Measurements from ENCODE around the gene CD47.

CD47 gene

DNA sequence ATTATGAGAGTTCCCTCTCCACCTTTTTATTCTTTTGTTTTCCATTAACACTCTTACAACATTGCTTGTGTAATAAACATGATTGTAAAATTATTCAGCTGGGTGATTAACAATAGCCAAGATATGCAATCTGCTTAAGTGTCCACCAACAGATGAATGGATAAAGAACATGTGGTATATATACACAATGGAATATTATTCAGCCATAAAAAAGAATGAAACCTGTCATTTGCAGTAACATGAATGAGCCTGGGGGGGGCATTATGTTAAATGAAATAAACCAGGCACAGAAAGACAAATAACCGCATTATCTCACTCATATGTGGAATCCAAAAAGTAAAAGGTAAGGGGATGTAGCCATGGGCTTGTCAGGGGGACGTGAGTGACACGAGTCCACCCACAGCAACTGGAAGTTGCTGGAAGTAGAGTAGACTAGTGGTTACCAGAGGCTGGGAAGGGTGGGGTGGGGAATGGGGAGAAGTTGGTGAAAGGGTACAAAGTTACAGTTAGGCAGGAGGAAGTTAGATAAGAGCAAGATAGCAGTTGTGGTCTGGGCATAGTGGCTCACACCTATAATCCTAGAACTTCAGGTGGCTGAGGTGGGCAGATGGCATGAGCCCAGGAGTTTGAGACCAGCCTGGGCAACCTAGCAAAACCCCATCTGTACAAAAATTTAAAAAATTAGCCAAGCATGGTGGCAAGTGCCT is 28.7 kb upstream of the CD47 start:
- Histone ChIP-seq H3K23ac (ENCODE audit: low read depth, low read length, poor library complexity) (no peak overlapping the region), H3K36me3 (replicated peaks in 1 of 2; ENCODE audit: control insufficient read depth in 2 of 2, insufficient read depth in 2 of 2, low read length in 2 of 2) (no peaks in the 10 kb centered on the region), H3K4me1 (ENCODE audit: control insufficient read depth in 2 of 2, insufficient read depth in 1 of 2, low read depth in 1 of 2, low read length in 2 of 2) (peaks cover 6 to 10% of the 10 kb centered on the region in 2 donors), H3K9ac (ENCODE audit: low read depth, low read length, poor library complexity) (no peak overlapping the region), H2AK5ac (ENCODE audit: low read depth, low read length) (no peak overlapping the region), H2BK15ac (ENCODE audit: low read length) (no peak overlapping the region), H4K8ac (ENCODE audit: low read depth, low read length) (no peak overlapping the region), H3K27me3 (ENCODE audit: control insufficient read depth in 3 of 3, insufficient read depth in 3 of 3, low read depth in 1 of 3, low read length in 3 of 3) (no peaks in the 10 kb centered on the region), H3K79me1 (ENCODE audit: low read depth, low read length) (no peaks in the 10 kb centered on the region), H3K27ac (replicated peaks; ENCODE audit: low read length) (no peak overlapping the region), H3K9me3 (replicated peaks in 1 of 2; ENCODE audit: control insufficient read depth in 2 of 2, insufficient read depth in 1 of 2, low read depth in 1 of 2, low read length in 2 of 2) (no peaks in the 10 kb centered on the region), H2BK5ac (ENCODE audit: low read length) (no peak overlapping the region), H3K18ac (ENCODE audit: low read length) (no peak overlapping the region), H3K14ac (ENCODE audit: low read length) (no peak overlapping the region), H3K4ac (ENCODE audit: low read length) (no peak overlapping the region), H2BK120ac (ENCODE audit: low read depth, low read length) (no peak overlapping the region), H2AFZ (ENCODE audit: low read length) (no peak overlapping the region), H4K91ac (ENCODE audit: low read depth, low read length, poor library complexity) (no peak overlapping the region), H3K4me2 (ENCODE audit: insufficient read depth, low read length, poor library complexity, severe bottlenecking) (no peak overlapping the region), H2BK12ac (ENCODE audit: low read length) (no peak overlapping the region), H3K4me3 (ENCODE audit: low read length in 2 of 2) (no peak overlapping the region)
- WGBS, 2 donors (ENCODE audit: extremely low coverage in 2 of 2, insufficient read length in 2 of 2, insufficient replicate concordance in 1 of 2), result no CpG with 5 or more reads among the region's 3 CpGs
- DNase-seq (ENCODE audit: low spot score), result no peak

DNA sequence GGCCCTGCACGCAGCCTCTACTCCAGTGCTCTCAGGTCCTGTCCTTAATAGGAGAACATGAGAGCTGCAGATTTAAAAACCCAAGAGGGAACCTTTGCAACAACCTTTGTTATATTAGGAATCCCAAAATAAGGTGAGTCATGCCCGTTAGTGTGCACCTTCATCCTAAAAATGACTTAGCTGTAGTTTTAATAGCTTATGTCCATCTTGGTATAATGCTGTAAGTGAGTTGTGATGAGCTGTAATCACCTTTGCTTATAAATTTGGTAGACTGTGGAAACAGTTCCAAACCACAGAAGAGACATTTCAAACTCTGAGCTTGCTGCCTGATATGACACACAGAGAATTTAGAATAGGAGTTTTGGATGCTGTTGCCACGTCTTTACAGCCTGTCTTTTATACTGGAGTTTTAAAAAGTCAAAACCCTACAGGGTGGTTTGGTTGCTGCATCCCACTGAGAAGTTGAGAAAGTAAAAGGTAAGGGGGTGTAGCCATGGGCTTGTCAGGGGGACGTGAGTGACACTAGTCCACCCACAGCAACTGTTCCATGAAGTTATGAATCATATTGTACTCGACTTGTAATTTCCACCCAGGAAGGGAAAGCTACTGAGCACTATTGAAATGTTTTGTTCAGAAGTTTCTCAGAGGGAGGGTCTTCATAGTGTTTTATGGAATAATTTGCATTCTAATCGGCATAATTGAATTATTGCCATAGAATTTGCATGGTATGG is 27.4 kb upstream of the CD47 start:
- Histone ChIP-seq H3K79me1 (ENCODE audit: low read depth, low read length) (no peaks in the 10 kb centered on the region), H3K14ac (ENCODE audit: low read length) (no peak overlapping the region), H3K18ac (ENCODE audit: low read length) (no peak overlapping the region), H4K91ac (ENCODE audit: low read depth, low read length, poor library complexity) (no peak overlapping the region), H3K36me3 (replicated peaks in 1 of 2; ENCODE audit: control insufficient read depth in 2 of 2, insufficient read depth in 2 of 2, low read length in 2 of 2) (no peaks in the 10 kb centered on the region), H3K9me3 (replicated peaks in 1 of 2; ENCODE audit: control insufficient read depth in 2 of 2, insufficient read depth in 1 of 2, low read depth in 1 of 2, low read length in 2 of 2) (no peaks in the 10 kb centered on the region), H3K4me3 (ENCODE audit: low read length in 2 of 2) (no peak overlapping the region), H2AK5ac (ENCODE audit: low read depth, low read length) (no peak overlapping the region), H2BK120ac (ENCODE audit: low read depth, low read length) (no peak overlapping the region), H3K9ac (ENCODE audit: low read depth, low read length, poor library complexity) (no peak overlapping the region), H3K23ac (ENCODE audit: low read depth, low read length, poor library complexity) (no peak overlapping the region), H2BK5ac (ENCODE audit: low read length) (no peak overlapping the region), H3K27ac (replicated peaks; ENCODE audit: low read length) (no peak overlapping the region), H3K4ac (ENCODE audit: low read length) (no peak overlapping the region), H3K4me1 (ENCODE audit: control insufficient read depth in 2 of 2, insufficient read depth in 1 of 2, low read depth in 1 of 2, low read length in 2 of 2) (peaks cover 3 to 6% of the 10 kb centered on the region in 2 donors), H3K4me2 (ENCODE audit: insufficient read depth, low read length, poor library complexity, severe bottlenecking) (no peak overlapping the region), H2BK12ac (ENCODE audit: low read length) (no peak overlapping the region), H2BK15ac (ENCODE audit: low read length) (no peak overlapping the region), H2AFZ (ENCODE audit: low read length) (no peak overlapping the region), H4K8ac (ENCODE audit: low read depth, low read length) (no peak overlapping the region), H3K27me3 (ENCODE audit: control insufficient read depth in 3 of 3, insufficient read depth in 3 of 3, low read depth in 1 of 3, low read length in 3 of 3) (no peaks in the 10 kb centered on the region)
- WGBS, 2 donors (ENCODE audit: extremely low coverage in 2 of 2, insufficient read length in 2 of 2, insufficient replicate concordance in 1 of 2), result no CpG with 5 or more reads among the region's 6 CpGs
- no peak for DNase-seq (ENCODE audit: low spot score)

DNA sequence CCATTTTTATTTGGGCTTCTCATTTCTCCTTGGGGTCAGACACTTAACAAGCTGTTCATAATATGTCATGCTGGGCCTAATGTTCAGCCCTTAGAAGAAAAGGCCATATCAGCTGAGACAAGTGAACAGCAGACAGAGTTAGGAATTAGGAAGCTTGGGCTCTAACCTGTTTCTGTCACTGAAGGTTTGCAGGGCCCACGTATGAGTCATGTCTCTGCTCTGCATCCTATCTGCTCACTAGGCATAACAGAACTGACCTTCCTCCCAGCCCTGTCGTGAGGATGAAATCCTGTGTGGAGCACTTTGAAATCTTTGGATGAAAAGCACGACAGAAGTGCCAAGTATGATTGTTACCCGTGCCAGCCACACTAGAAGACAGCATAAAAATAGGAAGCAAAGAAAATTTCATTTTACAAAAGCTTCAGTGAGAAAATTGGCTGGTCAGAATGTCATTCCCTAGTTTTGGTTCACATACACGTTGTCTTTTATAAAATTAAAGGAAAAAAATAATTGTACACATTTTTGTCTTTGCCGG is 26.5 kb upstream of the CD47 start:
- no CpG with 5 or more reads among the region's 6 CpGs for WGBS, 2 donors (ENCODE audit: extremely low coverage in 2 of 2, insufficient read length in 2 of 2, insufficient replicate concordance in 1 of 2)
- H4K91ac ChIP-seq (ENCODE audit: low read depth, low read length, poor library complexity), result no peak overlapping the region
- H3K9ac ChIP-seq (ENCODE audit: low read depth, low read length, poor library complexity), result no peak overlapping the region

DNA sequence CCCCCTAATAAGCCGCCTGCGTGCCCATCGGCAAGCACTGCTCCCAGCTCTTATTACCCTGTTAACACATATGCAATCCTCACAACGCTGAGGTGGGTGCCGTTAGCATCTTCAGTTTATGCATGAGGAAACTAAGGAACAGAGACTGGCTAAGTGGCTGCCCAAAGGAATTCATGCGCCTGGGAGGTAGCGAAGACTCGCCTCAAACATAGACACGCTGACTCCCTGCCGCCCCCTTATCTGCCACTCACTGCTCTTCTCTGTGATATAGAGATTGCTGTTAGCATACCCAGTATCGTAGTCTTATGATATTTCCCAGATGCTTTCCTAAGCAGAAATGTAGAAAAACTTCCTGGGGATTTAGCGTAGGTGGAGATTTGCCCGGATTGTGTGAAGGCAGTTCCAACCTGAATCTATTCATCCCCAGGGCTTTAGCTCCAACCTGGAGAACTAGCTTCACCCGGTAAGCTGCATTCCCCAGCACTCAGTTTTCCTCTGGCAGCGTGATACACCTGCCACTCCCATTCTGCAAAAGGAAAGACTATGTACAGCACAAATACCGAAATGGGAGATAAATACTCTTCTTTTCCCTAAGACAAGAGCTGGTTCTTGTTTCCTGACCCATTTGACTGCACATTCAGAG is 23.7 kb upstream of the CD47 start:
- no peaks in the 10 kb centered on the region for H3K36me3 ChIP-seq (replicated peaks in 1 of 2; ENCODE audit: control insufficient read depth in 2 of 2, insufficient read depth in 2 of 2, low read length in 2 of 2)
- no peak overlapping the region for H3K4me3 ChIP-seq (ENCODE audit: low read length in 2 of 2)
- no peak overlapping the region for H3K4me2 ChIP-seq (ENCODE audit: insufficient read depth, low read length, poor library complexity, severe bottlenecking)
- no peak for DNase-seq (ENCODE audit: low spot score)
- no peak overlapping the region for H3K23ac ChIP-seq (ENCODE audit: low read depth, low read length, poor library complexity)
- peak overlapping the region; percentile 25 for H2BK120ac ChIP-seq (ENCODE audit: low read depth, low read length)
- H2AK5ac ChIP-seq (ENCODE audit: low read depth, low read length), result no peak overlapping the region
- H4K91ac ChIP-seq (ENCODE audit: low read depth, low read length, poor library complexity), result no peak overlapping the region
- H3K18ac ChIP-seq (ENCODE audit: low read length), result no peak overlapping the region
- no peak overlapping the region for H2AFZ ChIP-seq (ENCODE audit: low read length)
- no peaks in the 10 kb centered on the region for H3K79me1 ChIP-seq (ENCODE audit: low read depth, low read length)
- no peak overlapping the region for H3K4ac ChIP-seq (ENCODE audit: low read length)
- no peak overlapping the region for H3K27ac ChIP-seq (replicated peaks; ENCODE audit: low read length)
- no peak overlapping the region for H2BK15ac ChIP-seq (ENCODE audit: low read length)
- no peak overlapping the region for H3K9ac ChIP-seq (ENCODE audit: low read depth, low read length, poor library complexity)
- H3K14ac ChIP-seq (ENCODE audit: low read length), result no peak overlapping the region
- no peaks in the 10 kb centered on the region for H3K9me3 ChIP-seq (replicated peaks in 1 of 2; ENCODE audit: control insufficient read depth in 2 of 2, insufficient read depth in 1 of 2, low read depth in 1 of 2, low read length in 2 of 2)
- no CpG with 5 or more reads among the region's 16 CpGs for WGBS, 2 donors (ENCODE audit: extremely low coverage in 2 of 2, insufficient read length in 2 of 2, insufficient replicate concordance in 1 of 2)
- H2BK5ac ChIP-seq (ENCODE audit: low read length), result no peak overlapping the region
- H3K4me1 ChIP-seq (ENCODE audit: control insufficient read depth in 2 of 2, insufficient read depth in 1 of 2, low read depth in 1 of 2, low read length in 2 of 2), result peaks cover 0 to 1% of the 10 kb centered on the region in 2 donors
- no peak overlapping the region for H4K8ac ChIP-seq (ENCODE audit: low read depth, low read length)
- H2BK12ac ChIP-seq (ENCODE audit: low read length), result no peak overlapping the region
- no peaks in the 10 kb centered on the region for H3K27me3 ChIP-seq (ENCODE audit: control insufficient read depth in 3 of 3, insufficient read depth in 3 of 3, low read depth in 1 of 3, low read length in 3 of 3)

More for the DNA sequence above, 26.5 kb upstream of the CD47 start:
- Histone ChIP-seq H3K4ac (ENCODE audit: low read length) (no peak overlapping the region), H2AFZ (ENCODE audit: low read length) (peak overlapping the region; percentile 12), H3K4me1 (ENCODE audit: control insufficient read depth in 2 of 2, insufficient read depth in 1 of 2, low read depth in 1 of 2, low read length in 2 of 2) (peaks cover 0 to 5% of the 10 kb centered on the region in 2 donors), H4K8ac (ENCODE audit: low read depth, low read length) (no peak overlapping the region), H3K4me3 (ENCODE audit: low read length in 2 of 2) (no peak overlapping the region), H2BK5ac (ENCODE audit: low read length) (no peak overlapping the region), H3K14ac (ENCODE audit: low read length) (no peak overlapping the region), H2BK12ac (ENCODE audit: low read length) (no peak overlapping the region), H3K9me3 (replicated peaks in 1 of 2; ENCODE audit: control insufficient read depth in 2 of 2, insufficient read depth in 1 of 2, low read depth in 1 of 2, low read length in 2 of 2) (no peaks in the 10 kb centered on the region), H2AK5ac (ENCODE audit: low read depth, low read length) (no peak overlapping the region), H3K18ac (ENCODE audit: low read length) (no peak overlapping the region), H2BK15ac (ENCODE audit: low read length) (no peak overlapping the region), H3K36me3 (replicated peaks in 1 of 2; ENCODE audit: control insufficient read depth in 2 of 2, insufficient read depth in 2 of 2, low read length in 2 of 2) (no peaks in the 10 kb centered on the region), H3K27me3 (ENCODE audit: control insufficient read depth in 3 of 3, insufficient read depth in 3 of 3, low read depth in 1 of 3, low read length in 3 of 3) (no peaks in the 10 kb centered on the region), H3K4me2 (ENCODE audit: insufficient read depth, low read length, poor library complexity, severe bottlenecking) (no peak overlapping the region), H3K79me1 (ENCODE audit: low read depth, low read length) (no peaks in the 10 kb centered on the region), H3K27ac (replicated peaks; ENCODE audit: low read length) (no peak overlapping the region), H3K23ac (ENCODE audit: low read depth, low read length, poor library complexity) (no peak overlapping the region), H2BK120ac (ENCODE audit: low read depth, low read length) (no peak overlapping the region)
- DNase-seq (ENCODE audit: low spot score), result no peak
